Activated CD8-positive, alpha-beta memory T cell treated with anti-CD3 and anti-CD28 coated beads for 1 hour (primary cell): ENCODE data around the gene DYNLT5.
A peak's percentile ranks its signal among the peaks of the same experiment; 100 is the strongest.

ENCODE experiments used
- DNase-seq, 2 donors: peaks; one replicate each; pipeline ENCODE4 v3.0.0-alpha.2; 2020; ENCODE audit warnings: low read depth in 1 of 2; ENCODE audit errors: extremely low read depth in 1 of 2

DYNLT5 gene

GRCh38 chr1:66747501-66747900, 4.8 kb upstream of the DYNLT5 start:
- DNase-seq = no peak

GRCh38 chr1:66750577-66750976, 1.7 kb upstream of the DYNLT5 start:
- DNase-seq = no peak

GRCh38 chr1:66751160-66751559, 1.1 kb upstream of the DYNLT5 start:
- no peak for DNase-seq

GRCh38 chr1:66752671-66753371, 562 bp downstream of the DYNLT5 start:
- DNase-seq = no peak

- DNase-seq = no peak
Observed at GRCh38 chr1:66757722-66758240, 5.5 kb downstream of the DYNLT5 start.

GRCh38 chr1:66758241-66758755, 6.0 kb downstream of the DYNLT5 start:
- no peak for DNase-seq

- no peak for DNase-seq
Observed at GRCh38 chr1:66760506-66760905, 8.2 kb downstream of the DYNLT5 start.

- DNase-seq = no peak
Observed at GRCh38 chr1:66761221-66761620, 9.0 kb downstream of the DYNLT5 start.

- DNase-seq = peak; percentile 10 to 11
Observed at GRCh38 chr1:66764994-66765578, 12.8 kb downstream of the DYNLT5 start.

GRCh38 chr1:66767626-66768025, 15.4 kb downstream of the DYNLT5 start:
- DNase-seq = no peak

GRCh38 chr1:66768965-66769364, 16.7 kb downstream of the DYNLT5 start:
- no peak for DNase-seq

- no peak for DNase-seq
Observed at GRCh38 chr1:66769512-66770229, 17.4 kb downstream of the DYNLT5 start.

- DNase-seq = no peak
Observed at GRCh38 chr1:66770240-66770639, 18.0 kb downstream of the DYNLT5 start.

- DNase-seq = no peak
Observed at GRCh38 chr1:66770694-66771093, 18.4 kb downstream of the DYNLT5 start.

GRCh38 chr1:66773227-66773626, 21.0 kb downstream of the DYNLT5 start:
- DNase-seq = no peak

GRCh38 chr1:66774438-66774837, 22.2 kb downstream of the DYNLT5 start:
- no peak for DNase-seq

GRCh38 chr1:66775646-66776045, 23.4 kb downstream of the DYNLT5 start:
- no peak for DNase-seq

GRCh38 chr1:66777831-66778230, 25.6 kb downstream of the DYNLT5 start:
- no peak for DNase-seq

GRCh38 chr1:66778266-66778665, 26.0 kb downstream of the DYNLT5 start:
- no peak for DNase-seq

- no peak for DNase-seq
Observed at GRCh38 chr1:66778969-66779368, 26.7 kb downstream of the DYNLT5 start.

- no peak for DNase-seq
Observed at GRCh38 chr1:66779475-66780078, 27.3 kb downstream of the DYNLT5 start.
